Measurements from ENCODE around the gene SPHKAP.

Gene SPHKAP

DNA sequence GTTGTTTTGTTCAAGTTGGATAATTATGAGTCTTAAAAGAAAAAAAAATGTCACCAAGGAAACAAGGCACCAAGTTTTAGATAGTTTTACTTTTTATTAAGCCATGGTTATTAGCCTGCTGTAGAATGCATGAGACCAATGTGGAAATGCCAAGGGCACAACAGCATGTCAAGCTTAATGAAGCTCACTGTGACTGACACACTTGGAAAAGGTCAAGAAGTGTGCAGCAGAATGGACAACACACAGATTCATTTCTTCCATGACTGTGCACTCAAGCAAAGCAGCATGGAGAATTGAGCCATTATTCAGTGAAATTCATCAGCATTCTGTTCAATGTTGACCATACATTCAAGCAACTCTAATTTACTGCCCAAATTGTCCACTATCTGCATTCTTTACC, 23.6 kb downstream of the SPHKAP start:
- TF ChIP-seq, protein P1, sequence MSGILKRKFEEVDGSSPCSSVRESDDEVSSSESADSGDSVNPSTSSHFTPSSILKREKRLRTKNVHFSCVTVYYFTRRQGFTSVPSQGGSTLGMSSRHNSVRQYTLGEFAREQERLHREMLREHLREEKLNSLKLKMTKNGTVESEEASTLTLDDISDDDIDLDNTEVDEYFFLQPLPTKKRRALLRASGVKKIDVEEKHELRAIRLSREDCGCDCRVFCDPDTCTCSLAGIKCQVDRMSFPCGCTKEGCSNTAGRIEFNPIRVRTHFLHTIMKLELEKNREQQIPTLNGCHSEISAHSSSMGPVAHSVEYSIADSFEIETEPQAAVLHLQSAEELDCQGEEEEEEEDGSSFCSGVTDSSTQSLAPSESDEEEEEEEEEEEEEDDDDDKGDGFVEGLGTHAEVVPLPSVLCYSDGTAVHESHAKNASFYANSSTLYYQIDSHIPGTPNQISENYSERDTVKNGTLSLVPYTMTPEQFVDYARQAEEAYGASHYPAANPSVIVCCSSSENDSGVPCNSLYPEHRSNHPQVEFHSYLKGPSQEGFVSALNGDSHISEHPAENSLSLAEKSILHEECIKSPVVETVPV (CRISPR knock-in tag; IDR thresholded peaks at IDR 0.05): no peak
- no peak for ATAC-seq

DNA sequence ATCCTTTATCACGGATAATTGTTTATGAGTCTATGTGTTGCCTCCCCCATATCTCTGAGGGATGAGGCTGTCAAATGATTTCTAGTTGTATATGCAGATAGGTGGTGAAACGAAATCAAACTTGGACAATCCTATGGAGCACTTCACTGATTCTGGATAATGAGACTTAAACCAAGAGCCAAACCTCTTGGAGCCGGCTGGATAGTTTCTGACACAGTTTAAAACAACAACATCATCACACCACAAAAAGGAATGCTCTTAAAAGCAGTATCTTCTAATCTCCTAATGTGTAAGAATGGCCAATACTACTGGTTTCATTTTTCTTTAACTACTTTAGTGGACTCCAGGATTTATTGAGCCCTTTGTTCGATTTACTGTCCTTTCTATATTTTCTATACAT, 36.5 kb downstream of the SPHKAP start:
- TF ChIP-seq ZFP30 (CRISPR knock-in tag; IDR thresholded peaks at IDR 0.05) (no peak), ISL1 (CRISPR knock-in tag; IDR thresholded peaks at IDR 0.05) (no peak), ZNF70 (CRISPR knock-in tag; IDR thresholded peaks at IDR 0.05) (no peak), ARNTL (CRISPR knock-in tag; IDR thresholded peaks at IDR 0.05; ENCODE audit: borderline replicate concordance, low read depth) (no peak), ZNF8 (CRISPR knock-in tag; IDR thresholded peaks at IDR 0.05) (no peak), CSDC2 (CRISPR knock-in tag; IDR thresholded peaks at IDR 0.05) (no peak), ZFP3 (CRISPR knock-in tag; IDR thresholded peaks at IDR 0.05) (no peak), TOX (CRISPR knock-in tag; IDR thresholded peaks at IDR 0.05; ENCODE audit: borderline replicate concordance) (no peak)
- TF ChIP-seq, protein P1 (CRISPR knock-in tag; IDR thresholded peaks at IDR 0.05): no peak
- TF ChIP-seq, protein P2, sequence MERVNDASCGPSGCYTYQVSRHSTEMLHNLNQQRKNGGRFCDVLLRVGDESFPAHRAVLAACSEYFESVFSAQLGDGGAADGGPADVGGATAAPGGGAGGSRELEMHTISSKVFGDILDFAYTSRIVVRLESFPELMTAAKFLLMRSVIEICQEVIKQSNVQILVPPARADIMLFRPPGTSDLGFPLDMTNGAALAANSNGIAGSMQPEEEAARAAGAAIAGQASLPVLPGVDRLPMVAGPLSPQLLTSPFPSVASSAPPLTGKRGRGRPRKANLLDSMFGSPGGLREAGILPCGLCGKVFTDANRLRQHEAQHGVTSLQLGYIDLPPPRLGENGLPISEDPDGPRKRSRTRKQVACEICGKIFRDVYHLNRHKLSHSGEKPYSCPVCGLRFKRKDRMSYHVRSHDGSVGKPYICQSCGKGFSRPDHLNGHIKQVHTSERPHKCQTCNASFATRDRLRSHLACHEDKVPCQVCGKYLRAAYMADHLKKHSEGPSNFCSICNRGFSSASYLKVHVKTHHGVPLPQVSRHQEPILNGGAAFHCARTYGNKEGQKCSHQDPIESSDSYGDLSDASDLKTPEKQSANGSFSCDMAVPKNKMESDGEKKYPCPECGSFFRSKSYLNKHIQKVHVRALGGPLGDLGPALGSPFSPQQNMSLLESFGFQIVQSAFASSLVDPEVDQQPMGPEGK (CRISPR knock-in tag; IDR thresholded peaks at IDR 0.05; ENCODE audit: borderline replicate concordance): no peak
- TF ChIP-seq, protein P3, sequence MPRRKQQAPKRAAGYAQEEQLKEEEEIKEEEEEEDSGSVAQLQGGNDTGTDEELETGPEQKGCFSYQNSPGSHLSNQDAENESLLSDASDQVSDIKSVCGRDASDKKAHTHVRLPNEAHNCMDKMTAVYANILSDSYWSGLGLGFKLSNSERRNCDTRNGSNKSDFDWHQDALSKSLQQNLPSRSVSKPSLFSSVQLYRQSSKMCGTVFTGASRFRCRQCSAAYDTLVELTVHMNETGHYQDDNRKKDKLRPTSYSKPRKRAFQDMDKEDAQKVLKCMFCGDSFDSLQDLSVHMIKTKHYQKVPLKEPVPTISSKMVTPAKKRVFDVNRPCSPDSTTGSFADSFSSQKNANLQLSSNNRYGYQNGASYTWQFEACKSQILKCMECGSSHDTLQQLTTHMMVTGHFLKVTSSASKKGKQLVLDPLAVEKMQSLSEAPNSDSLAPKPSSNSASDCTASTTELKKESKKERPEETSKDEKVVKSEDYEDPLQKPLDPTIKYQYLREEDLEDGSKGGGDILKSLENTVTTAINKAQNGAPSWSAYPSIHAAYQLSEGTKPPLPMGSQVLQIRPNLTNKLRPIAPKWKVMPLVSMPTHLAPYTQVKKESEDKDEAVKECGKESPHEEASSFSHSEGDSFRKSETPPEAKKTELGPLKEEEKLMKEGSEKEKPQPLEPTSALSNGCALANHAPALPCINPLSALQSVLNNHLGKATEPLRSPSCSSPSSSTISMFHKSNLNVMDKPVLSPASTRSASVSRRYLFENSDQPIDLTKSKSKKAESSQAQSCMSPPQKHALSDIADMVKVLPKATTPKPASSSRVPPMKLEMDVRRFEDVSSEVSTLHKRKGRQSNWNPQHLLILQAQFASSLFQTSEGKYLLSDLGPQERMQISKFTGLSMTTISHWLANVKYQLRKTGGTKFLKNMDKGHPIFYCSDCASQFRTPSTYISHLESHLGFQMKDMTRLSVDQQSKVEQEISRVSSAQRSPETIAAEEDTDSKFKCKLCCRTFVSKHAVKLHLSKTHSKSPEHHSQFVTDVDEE (CRISPR knock-in tag; IDR thresholded peaks at IDR 0.05): no peak
- ATAC-seq: no peak

DNA sequence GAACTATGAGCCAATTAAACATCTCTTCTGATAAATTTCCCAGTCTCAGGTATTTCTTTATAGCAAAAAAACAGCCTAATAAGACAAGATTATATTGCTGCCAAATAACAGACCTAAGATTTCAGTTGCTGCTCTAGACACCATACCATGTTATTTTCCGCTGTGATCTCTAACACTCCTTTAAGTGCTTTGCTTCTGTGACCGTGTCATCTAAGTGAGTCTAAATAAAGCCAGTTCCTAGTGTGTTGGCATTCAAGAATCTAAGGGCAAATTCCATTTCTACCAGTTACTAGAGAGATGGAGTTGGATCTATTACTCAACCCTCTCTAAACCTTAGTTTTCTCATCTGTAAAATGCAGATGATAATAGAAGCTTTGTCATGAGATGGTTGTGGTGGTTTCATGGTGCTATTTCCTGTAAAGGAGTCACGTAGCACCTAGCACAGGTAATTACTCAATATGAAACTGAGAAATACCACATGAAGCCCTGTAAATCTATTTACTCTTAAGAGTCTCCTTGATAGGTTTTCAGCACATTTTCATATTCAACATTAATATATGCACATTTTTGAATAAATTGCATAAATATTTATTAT, 40.5 kb downstream of the SPHKAP start:
- ATAC-seq: no peak
- TF ChIP-seq, protein P4, sequence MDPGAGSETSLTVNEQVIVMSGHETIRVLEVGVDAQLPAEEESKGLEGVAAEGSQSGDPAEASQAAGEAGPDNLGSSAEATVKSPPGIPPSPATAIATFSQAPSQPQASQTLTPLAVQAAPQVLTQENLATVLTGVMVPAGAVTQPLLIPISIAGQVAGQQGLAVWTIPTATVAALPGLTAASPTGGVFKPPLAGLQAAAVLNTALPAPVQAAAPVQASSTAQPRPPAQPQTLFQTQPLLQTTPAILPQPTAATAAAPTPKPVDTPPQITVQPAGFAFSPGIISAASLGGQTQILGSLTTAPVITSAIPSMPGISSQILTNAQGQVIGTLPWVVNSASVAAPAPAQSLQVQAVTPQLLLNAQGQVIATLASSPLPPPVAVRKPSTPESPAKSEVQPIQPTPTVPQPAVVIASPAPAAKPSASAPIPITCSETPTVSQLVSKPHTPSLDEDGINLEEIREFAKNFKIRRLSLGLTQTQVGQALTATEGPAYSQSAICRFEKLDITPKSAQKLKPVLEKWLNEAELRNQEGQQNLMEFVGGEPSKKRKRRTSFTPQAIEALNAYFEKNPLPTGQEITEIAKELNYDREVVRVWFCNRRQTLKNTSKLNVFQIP (CRISPR knock-in tag; IDR thresholded peaks at IDR 0.05; ENCODE audit: borderline replicate concordance, low read depth): no peak
- TF ChIP-seq, protein P5, sequence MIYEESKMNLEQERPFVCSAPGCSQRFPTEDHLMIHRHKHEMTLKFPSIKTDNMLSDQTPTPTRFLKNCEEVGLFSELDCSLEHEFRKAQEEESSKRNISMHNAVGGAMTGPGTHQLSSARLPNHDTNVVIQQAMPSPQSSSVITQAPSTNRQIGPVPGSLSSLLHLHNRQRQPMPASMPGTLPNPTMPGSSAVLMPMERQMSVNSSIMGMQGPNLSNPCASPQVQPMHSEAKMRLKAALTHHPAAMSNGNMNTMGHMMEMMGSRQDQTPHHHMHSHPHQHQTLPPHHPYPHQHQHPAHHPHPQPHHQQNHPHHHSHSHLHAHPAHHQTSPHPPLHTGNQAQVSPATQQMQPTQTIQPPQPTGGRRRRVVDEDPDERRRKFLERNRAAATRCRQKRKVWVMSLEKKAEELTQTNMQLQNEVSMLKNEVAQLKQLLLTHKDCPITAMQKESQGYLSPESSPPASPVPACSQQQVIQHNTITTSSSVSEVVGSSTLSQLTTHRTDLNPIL (CRISPR knock-in tag; IDR thresholded peaks at IDR 0.05; ENCODE audit: low read depth): no peak
- TF ChIP-seq ZNF70 (CRISPR knock-in tag; IDR thresholded peaks at IDR 0.05) (no peak), ISL1 (CRISPR knock-in tag; IDR thresholded peaks at IDR 0.05) (no peak), RARB (CRISPR knock-in tag; IDR thresholded peaks at IDR 0.05) (no peak), ESRRG (CRISPR knock-in tag; IDR thresholded peaks at IDR 0.05) (no peak)

DNA sequence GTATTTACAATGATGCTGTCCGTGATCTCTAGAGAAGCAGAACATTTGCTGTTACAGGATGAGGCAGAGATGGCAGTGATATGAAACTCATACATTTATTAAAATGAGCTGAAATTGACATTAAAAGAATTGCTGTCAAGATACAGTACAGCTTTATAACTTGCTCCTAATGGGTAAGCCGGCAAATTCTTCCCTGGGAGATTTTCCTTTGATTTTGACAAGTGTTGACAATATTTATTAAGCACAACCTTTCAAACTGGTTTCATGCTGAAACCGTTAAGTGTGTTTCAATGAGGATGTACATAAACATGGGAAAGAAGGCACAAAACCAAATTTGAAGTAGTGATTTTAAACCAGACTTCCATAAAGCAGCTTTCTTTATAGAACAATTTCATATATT, 45.5 kb downstream of the SPHKAP start:
- ATAC-seq: no peak
- TF ChIP-seq ZNF8 (CRISPR knock-in tag; IDR thresholded peaks at IDR 0.05) (no peak), ZC3H10 (CRISPR knock-in tag; IDR thresholded peaks at IDR 0.05) (no peak), ZNF70 (CRISPR knock-in tag; IDR thresholded peaks at IDR 0.05) (no peak), ARNTL (CRISPR knock-in tag; IDR thresholded peaks at IDR 0.05; ENCODE audit: borderline replicate concordance, low read depth) (no peak), SNAI2 (CRISPR knock-in tag; IDR thresholded peaks at IDR 0.05) (no peak), ZFP30 (CRISPR knock-in tag; IDR thresholded peaks at IDR 0.05) (no peak), BACH2 (CRISPR knock-in tag; IDR thresholded peaks at IDR 0.05; ENCODE audit: borderline replicate concordance) (no peak), RARB (CRISPR knock-in tag; IDR thresholded peaks at IDR 0.05) (no peak), TOX (CRISPR knock-in tag; IDR thresholded peaks at IDR 0.05; ENCODE audit: borderline replicate concordance) (no peak), ZNF565 (CRISPR knock-in tag; conservative IDR thresholded peaks at IDR 0.05; ENCODE audit: low read depth) (no peak)
- TF ChIP-seq, protein P5 (CRISPR knock-in tag; IDR thresholded peaks at IDR 0.05; ENCODE audit: low read depth): no peak
- TF ChIP-seq, protein P1 (CRISPR knock-in tag; IDR thresholded peaks at IDR 0.05): no peak

Data from SK-N-SH treated with all-trans-retinoic acid at 6 μM for 48 hours (cell line).